OCI-LY1 (cell line): ENCODE data around the gene MAN1B1.
"Not testable (repeated sequence)": the region's sequence is repeated elsewhere in the genome, so short reads cannot be mapped to it uniquely, and the experiment has no call there.

ENCODE experiments used
- H2AFZ ChIP-seq: fragments of 200-600 bp; sonication (generic), shearing (Covaris generic); 2 replicates; pipeline ENCODE4 v1.6.0; 2014; ENCODE audit warnings: antibody characterized with exemption, mild to moderate bottlenecking, low read length
- H3F3A ChIP-seq: fragments of 200-600 bp; sonication (generic), shearing (Covaris generic); 2 replicates; pipeline ENCODE4 v1.6.0; 2014; ENCODE audit warnings: mild to moderate bottlenecking, antibody characterized with exemption, low read length, moderate library complexity; ENCODE audit not compliant: insufficient read depth
- H3K27ac ChIP-seq: fragments of 200-600 bp; sonication (generic); 2 replicates; pipeline ENCODE4 v1.5.1; 2014; ENCODE audit warnings: low read length, mixed run types, mild to moderate bottlenecking, low read depth; ENCODE audit not compliant: poor library complexity, severe bottlenecking
- H3K27me3 ChIP-seq: fragments of 200-600 bp; sonication (generic); 2 replicates; pipeline ENCODE4 v1.6.0; 2014; ENCODE audit warnings: antibody characterized with exemption, mild to moderate bottlenecking, low read length, moderate library complexity; ENCODE audit not compliant: insufficient read depth
- H3K36me3 ChIP-seq: fragments of 200-600 bp; sonication (generic); 2 replicates; pipeline ENCODE4 v1.6.1; 2014; ENCODE audit warnings: mild to moderate bottlenecking, antibody characterized with exemption, low read length, moderate library complexity, mixed read lengths; ENCODE audit not compliant: insufficient read depth
- H3K4me1 ChIP-seq: fragments of 200-600 bp; sonication (generic); 2 replicates; pipeline ENCODE4 v1.5.1; 2014; ENCODE audit warnings: mild to moderate bottlenecking, low read length, moderate library complexity; ENCODE audit not compliant: insufficient read depth, severe bottlenecking
- H3K4me2 ChIP-seq: fragments of 200-600 bp; sonication (generic), shearing (Covaris generic); 2 replicates; pipeline ENCODE4 v1.6.1; 2014; ENCODE audit warnings: low read length
- H3K4me3 ChIP-seq: fragments of 200-600 bp; sonication (generic); 2 replicates; pipeline ENCODE4 v1.5.1; 2014; ENCODE audit warnings: low read length, low read depth, mild to moderate bottlenecking, mixed read lengths; ENCODE audit not compliant: poor library complexity, severe bottlenecking
- H3K79me2 ChIP-seq: fragments of 200-600 bp; shearing (Covaris generic); 2 replicates; pipeline ENCODE4 v1.6.1; 2016; ENCODE audit warnings: mixed run types, low read length, mixed read lengths; ENCODE audit not compliant: insufficient read depth
- H3K9ac ChIP-seq: fragments of 200-600 bp; sonication (generic), shearing (Covaris generic); 2 replicates; pipeline ENCODE4 v1.6.1; 2014; ENCODE audit warnings: mild to moderate bottlenecking, low read length, mixed read lengths
- H3K9me2 ChIP-seq: fragments of 200-600 bp; sonication (generic), shearing (Covaris generic); 2 replicates; pipeline ENCODE4 v1.6.1; 2014; ENCODE audit warnings: low read depth, mild to moderate bottlenecking, low read length, mixed read lengths
- H3K9me3 ChIP-seq: fragments of 200-600 bp; shearing (Covaris generic); 2 replicates; pipeline ENCODE4 v1.6.1; 2014; ENCODE audit warnings: low read length, mixed read lengths
- H4K20me1 ChIP-seq: fragments of 200-600 bp; sonication (generic), shearing (Covaris generic); 2 replicates; pipeline ENCODE4 v1.6.0; 2016; ENCODE audit warnings: mild to moderate bottlenecking, low read length; ENCODE audit not compliant: insufficient read depth
- EZH2 ChIP-seq: fragments of 200-600 bp; sonication (generic), shearing (Covaris generic); IDR thresholded peaks from 2 replicates; pipeline ENCODE4 v1.8.0; 2017; ENCODE audit warnings: borderline replicate concordance, mixed run types, mild to moderate bottlenecking, antibody characterized with exemption, low read length, moderate library complexity, mixed read lengths
- TF ChIP-seq, protein P1 (sequence below): fragments of 200-600 bp; sonication (generic), shearing (Covaris generic); IDR thresholded peaks from 2 replicates; pipeline ENCODE4 v1.5.1; 2017; ENCODE audit warnings: mild to moderate bottlenecking, antibody characterized with exemption, low read length, moderate library complexity, mixed read lengths

MAN1B1 gene

DNA sequence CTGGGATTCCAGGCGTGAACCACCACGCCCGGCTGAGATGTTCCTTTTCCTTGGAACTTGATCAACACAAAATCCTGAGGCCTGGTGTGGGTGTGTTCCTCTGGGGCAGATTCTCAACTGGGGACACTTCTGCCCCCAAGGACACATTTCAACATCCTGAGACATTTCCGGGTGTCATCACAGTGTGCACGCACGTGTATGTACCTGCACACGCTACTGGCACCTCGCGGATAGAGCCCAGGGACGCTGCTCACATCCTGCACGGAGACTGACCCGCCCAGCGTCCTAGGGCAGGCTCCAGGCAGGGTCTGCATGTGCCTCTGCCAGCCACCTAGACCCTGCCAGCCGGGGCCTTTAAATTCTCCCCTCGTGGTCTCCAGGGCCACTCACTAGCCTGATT, 24.4 kb upstream of the MAN1B1 start:
- Histone ChIP-seq H4K20me1 (no peaks in the 10 kb centered on the region), H3K4me2 (no peak overlapping the region), H3K36me3 (peaks cover 37% of the 10 kb centered on the region), H3K27ac (no peak overlapping the region), H3K4me1 (no peaks in the 10 kb centered on the region), H3K9me2 (no peaks in the 10 kb centered on the region), H3K27me3 (no peaks in the 10 kb centered on the region; the same call in 1 of the 2 replicates), H3K9ac (no peak overlapping the region), H3F3A (no peaks in the 10 kb centered on the region), H3K4me3 (no peak overlapping the region), H3K9me3 (no peaks in the 10 kb centered on the region), H2AFZ (no peak overlapping the region), H3K79me2 (no peaks in the 10 kb centered on the region)
- no peak for TF ChIP-seq EZH2
- TF ChIP-seq, protein P1, sequence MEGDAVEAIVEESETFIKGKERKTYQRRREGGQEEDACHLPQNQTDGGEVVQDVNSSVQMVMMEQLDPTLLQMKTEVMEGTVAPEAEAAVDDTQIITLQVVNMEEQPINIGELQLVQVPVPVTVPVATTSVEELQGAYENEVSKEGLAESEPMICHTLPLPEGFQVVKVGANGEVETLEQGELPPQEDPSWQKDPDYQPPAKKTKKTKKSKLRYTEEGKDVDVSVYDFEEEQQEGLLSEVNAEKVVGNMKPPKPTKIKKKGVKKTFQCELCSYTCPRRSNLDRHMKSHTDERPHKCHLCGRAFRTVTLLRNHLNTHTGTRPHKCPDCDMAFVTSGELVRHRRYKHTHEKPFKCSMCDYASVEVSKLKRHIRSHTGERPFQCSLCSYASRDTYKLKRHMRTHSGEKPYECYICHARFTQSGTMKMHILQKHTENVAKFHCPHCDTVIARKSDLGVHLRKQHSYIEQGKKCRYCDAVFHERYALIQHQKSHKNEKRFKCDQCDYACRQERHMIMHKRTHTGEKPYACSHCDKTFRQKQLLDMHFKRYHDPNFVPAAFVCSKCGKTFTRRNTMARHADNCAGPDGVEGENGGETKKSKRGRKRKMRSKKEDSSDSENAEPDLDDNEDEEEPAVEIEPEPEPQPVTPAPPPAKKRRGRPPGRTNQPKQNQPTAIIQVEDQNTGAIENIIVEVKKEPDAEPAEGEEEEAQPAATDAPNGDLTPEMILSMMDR: no peak

DNA sequence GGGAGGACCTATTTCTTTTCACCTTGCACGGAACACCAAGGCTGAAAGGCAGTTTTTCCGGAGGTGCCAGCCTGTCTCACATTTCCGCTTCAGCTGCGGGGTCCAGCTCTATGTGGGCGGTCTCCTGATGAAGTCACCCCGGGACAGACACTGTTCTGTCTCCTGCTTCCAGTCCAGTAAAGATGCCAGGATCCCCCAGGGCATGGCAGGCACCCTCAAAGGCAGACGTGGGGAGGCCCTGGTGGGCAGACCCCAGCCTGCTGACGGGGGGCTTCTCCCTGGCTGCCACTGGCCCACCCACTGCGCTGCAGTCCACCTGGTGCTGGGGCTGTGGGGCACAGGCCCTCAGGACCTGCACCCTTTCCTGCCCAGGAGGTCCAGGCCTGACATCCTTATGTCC, 24.0 kb upstream of the MAN1B1 start:
- not testable (repeated sequence) for H3K27ac ChIP-seq, H3K4me1 ChIP-seq, H3K9me2 ChIP-seq, H3K9ac ChIP-seq, H4K20me1 ChIP-seq, H2AFZ ChIP-seq, H3K4me3 ChIP-seq, H3K27me3 ChIP-seq, H3K9me3 ChIP-seq, H3F3A ChIP-seq, H3K4me2 ChIP-seq, H3K79me2 ChIP-seq
- H3K36me3 ChIP-seq: peaks cover 37% of the 10 kb centered on the region

GRCh38 chr9:137063311-137064026, 23.3 kb upstream of the MAN1B1 start:
- Histone ChIP-seq H2AFZ (no peak overlapping the region), H3K79me2 (no peaks in the 10 kb centered on the region), H3F3A (no peaks in the 10 kb centered on the region), H3K4me1 (peaks cover 8% of the 10 kb centered on the region), H3K4me2 (no peak overlapping the region), H3K36me3 (peaks cover 37% of the 10 kb centered on the region), H3K9me2 (no peaks in the 10 kb centered on the region), H3K27me3 (no peaks in the 10 kb centered on the region; the same call in 1 of the 2 replicates), H3K9ac (no peak overlapping the region), H3K9me3 (no peaks in the 10 kb centered on the region), H4K20me1 (no peaks in the 10 kb centered on the region), H3K4me3 (no peak overlapping the region), H3K27ac (no peak overlapping the region)
- TF ChIP-seq, protein P1: no peak
- no peak for TF ChIP-seq EZH2
